CD4-positive, alpha-beta T cell treated with Interleukin-15 for 1 hour (primary cell): Measurements from ENCODE around the gene HS6ST2.

Experiments
- DNase-seq: peaks from one replicate; pipeline ENCODE4 v3.0.0-alpha.2; 2020

The HS6ST2 gene

DNA sequence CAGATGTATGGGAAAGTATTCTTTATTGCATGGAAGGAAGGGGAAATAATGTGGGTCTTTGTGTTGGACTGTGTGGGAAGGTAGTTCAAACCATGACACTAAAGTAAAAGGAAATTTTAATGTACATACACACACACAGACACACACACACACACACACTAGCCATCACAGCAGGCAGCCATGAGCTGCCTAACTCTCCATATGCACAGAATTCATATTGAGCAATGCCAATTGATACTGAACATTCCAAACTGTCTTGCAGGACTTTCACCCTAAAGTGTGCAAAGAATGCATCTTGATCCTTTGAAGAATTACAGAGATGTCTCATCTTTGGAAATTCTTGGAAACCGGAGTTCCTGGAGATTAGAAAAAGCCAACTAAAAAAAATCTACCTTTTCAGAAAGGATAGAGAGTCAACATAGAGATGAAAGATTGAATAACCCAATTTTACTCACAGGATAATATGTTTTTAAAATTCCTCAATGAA, 349.0 kb downstream of the HS6ST2 start:
- no peak for DNase-seq

DNA sequence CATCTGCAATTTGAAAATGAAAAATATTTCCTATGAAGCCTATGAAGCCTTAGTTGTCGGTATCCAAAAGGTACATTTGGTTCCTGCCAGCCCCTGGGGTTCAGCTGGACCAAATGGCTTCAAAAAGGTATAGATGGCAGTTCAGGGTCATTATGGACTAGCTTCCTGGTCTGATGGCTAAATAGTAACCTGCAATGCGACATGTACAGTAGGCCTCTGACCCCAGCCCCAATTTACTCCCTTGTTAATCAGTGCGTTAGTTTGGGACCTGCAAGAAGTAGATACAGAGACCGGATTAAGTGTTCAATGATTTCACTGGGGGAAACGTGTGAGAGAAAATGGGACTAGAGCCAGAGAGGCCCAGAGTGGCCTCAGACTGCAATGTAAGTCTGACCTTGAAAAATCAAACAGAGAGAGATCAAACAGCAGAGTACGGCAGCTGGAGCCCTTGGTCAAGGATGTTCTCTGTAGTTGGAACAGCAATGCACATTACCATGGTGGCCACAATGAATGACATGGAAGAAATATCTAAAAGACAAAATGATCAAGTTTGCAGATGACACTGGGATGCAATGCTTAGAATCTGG, 354.6 kb downstream of the HS6ST2 start:
- no peak for DNase-seq

- DNase-seq = no peak
Observed at GRCh38 chrX:132602701-132603100, 355.7 kb downstream of the HS6ST2 start.

DNA sequence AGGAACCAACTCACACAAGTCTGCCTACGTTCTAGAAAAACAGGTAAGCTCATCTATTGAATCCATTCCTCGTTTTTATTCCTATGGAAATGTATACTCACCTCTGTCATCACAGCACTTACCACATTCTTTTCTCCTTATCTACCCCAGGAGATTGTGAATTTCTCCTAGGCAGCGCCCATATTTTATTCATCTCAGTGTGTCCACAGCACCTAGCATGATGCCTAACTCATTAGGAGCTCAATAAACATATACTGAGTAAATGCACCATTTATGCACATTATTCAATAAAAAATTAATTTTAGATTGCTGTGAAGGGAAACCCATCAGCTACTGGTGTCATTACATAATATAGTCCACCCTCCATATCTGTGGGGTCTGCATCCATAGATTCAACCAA, 363.4 kb downstream of the HS6ST2 start:
- DNase-seq = no peak

GRCh38 chrX:132594129-132594528, 364.3 kb downstream of the HS6ST2 start:
- no peak for DNase-seq

GRCh38 chrX:132592880-132593279, 365.5 kb downstream of the HS6ST2 start:
- DNase-seq = no peak

DNA sequence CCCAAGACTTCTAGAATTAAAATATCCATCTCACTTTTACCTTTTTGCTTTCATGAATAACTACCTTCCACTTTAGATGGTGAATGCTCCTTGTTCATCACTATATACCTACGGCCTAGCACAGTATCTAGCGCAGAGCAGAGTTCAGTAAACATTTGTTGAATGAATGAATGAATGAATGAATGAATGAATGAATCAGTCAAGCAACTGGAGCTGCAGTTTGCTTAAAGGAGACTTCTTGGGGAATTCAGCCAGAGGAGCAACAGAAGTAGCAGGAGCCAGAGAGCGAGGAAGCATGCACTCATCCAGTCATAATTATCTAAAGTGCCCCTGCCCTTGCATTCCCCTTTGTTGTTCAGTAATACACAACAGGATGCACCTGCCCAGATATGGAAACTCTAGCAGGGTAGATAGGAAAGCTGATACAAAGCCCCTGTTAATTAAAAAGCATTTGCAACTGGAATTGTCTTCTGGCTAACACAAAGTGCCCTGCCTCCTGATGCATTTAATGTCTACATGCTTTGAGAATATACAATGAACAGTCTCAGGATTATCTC, 366.6 kb downstream of the HS6ST2 start:
- no peak for DNase-seq

GRCh38 chrX:132590350-132591026, 367.9 kb downstream of the HS6ST2 start:
- no peak for DNase-seq

DNA sequence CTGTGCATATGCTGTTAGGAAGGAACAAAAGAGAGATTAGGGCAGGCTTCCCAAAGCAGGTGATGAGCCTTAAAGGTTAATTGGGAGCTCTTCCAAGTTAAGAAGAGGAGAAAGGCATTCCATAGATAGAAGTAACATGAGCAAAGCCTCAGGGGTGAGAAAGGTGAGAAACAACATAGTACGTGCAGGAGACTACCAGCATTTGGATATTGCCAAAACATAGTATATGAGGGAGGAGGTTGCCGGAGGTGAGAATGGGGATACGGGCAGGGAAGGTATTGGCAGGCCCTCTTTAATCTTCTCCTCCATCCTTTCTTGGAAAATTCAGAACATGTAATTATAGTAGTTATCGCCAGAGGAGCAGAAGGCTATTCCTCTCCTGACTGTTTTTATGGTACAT, 373.5 kb downstream of the HS6ST2 start:
- DNase-seq = no peak

DNA sequence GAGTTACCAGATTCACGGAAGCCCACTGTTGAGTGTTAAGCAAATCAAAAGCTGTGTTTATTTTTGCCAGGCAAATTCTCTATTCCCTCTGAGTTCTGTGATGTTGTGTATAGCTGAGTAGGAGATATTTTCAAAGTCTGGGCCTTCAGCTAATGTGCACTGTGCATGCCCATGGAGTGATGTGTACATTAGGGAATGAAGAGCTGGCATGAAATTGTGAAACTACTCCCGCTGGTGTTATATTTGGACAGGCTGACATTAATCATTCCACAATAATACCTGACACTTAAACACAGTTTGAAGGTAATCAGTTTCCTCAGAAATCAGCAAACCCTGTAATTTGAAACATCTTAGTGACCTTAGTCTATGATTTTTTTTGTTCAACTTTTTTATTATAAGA, 381.5 kb downstream of the HS6ST2 start:
- DNase-seq = no peak
